Activated T-cell treated with anti-CD3 and anti-CD28 coated beads for 24 hours (primary cell): Measurements from ENCODE around the gene CELF2.

ENCODE experiments used
- DNase-seq: peaks from one replicate; pipeline ENCODE4 v3.0.0-alpha.2; 2020; ENCODE audit warnings: low read depth

The CELF2 gene

DNA sequence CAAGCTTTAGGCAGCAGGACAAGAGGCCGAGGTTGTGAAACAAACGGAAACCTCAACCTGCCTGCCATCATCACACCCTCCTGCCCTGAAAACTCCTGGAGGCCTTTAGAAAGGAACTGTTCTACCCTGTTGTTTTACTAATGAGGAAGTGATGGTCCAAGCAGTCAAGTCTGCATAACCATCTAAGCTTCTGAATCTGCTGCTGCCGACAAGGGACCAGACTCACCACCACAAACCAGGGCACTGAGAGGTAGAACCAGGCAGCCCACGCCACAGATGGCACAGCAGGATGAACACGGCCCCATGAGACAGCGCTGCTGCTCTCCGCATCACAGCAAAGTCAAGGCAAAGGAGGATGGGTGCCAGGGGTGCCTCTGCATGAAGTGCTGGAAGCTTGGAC, 209.4 kb downstream of the CELF2 start:
- DNase-seq, result no peak

DNA sequence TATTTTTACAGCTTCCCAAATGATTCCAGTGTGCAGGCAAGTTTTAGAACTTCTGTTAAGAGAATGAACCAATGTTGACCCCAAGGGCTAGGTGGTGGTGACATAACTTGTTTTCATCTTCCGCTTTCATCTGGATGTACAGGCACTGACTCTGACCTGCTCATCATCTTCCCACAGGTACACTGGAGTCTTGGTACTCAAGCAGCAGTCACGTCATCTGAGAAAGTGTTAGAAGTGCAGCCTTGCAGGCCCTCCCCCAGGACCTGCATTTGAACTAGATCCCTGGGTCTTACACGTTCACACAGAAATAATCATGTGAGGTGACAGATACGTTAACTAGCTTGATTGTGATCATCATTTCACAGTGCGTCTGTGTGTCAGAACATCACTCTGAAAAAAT, 212.2 kb downstream of the CELF2 start:
- DNase-seq, result no peak

DNA sequence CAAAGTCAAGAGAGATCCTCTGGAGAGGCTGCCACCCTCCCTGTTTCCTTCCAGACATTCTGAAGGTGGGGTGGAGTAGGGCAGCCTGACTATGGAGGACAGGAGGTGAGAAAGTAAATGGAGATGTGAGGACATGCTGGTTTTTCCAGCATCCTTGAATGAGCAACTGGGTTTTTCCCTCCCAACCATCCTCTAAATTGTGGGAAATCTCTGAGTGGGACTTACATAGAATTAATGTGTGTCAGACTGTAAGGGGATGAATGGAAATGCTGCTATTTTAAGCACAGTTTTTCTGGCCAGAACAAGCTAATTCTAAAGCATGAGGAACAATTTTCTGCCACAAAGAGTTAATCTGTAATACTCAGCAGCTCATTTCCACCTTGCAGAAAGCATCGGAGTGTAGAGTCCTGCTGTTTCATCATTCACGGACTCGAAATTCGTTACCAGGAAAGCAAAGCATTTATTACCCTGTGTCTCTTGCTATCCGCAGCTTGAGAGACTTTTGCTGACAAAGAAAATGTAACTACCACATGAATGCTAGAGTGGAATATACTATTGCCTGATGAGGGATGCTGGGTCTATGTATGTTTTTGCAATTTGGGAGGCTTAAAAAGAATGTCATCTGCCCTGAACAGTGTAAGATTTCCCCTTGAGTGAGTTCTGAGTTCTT, 213.0 kb downstream of the CELF2 start:
- no peak for DNase-seq

DNA sequence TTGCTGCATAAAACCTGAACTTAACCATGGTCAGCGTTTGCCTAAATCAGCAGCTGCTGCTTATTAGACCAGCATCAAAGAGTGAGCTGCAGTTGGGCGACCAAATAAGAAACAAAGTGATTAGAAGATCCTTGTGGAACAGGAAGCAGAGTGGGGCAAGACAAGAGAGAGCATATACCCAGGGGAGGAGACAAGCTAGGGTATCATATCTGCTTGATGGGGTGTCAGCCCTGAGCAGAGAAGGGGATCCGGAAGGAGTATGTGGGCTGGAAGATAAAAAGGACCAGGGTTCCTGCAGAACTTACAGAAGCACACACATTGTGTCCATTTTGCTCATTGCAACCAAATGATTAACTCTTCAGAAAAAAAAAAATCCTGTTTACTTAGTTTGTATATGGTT, 213.6 kb downstream of the CELF2 start:
- DNase-seq, result no peak

DNA sequence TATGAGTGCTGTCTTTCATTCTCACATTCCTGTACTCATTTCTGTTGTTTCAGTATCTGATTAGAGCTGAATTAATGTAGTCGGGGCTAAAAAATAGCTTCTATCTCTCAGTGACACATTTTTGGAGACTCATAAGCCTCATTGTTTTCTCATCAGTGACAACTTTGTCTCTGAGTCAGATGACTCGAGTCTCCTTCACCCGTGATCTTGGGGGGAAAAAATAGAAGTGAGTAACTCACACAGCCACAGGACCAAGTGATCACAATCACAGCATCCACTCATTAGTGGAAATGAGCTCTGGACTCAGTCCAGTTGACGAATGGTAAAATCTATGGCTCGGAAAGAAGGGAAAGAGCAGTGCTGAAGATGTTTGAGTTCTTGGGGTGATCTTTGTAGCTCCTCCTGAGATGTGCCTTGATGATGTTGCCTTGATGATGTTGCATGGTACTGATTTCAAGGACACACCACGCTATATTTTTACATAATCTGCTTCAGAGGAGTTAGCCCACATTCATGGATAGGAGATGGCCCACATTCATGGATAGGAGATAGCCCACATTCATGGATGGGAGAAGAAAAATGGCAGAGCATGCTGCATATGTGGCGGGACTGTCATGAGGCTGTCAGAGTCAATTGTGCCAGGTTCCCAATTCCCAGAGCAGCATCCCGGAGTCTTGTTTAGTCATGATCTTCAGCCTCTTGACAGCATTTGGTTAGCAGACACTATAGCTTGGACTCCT, 214.7 kb downstream of the CELF2 start:
- DNase-seq, result no peak

DNA sequence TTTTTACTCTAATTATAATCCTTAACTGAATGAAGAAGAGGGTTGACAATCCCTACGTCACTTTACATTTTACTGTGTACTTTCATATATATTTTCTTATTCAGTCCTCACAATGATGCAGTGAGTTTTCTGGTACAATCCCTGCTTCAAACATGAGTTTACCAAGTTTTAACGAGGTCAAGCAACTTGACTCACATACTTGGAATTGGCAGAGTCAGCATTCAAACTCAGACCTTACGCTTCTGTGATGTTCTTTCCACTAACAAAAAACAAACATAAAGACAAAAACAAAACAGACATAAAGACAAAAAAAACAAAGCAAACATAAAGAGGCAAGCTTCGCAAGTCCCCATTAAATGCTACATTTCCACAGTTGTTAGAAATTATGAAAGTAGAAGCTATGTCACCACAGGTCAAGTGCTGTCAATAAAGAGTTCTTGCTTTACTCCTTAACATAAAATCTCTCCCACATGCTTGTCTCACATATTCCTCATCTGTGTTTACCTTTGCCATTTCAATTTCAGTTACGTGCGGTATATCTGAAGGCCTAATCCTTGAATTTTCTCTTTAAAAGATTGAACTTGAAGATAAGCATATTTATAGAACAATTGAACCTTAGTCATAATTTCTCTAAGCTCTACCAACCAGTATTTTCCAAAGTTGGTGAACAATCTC, 217.3 kb downstream of the CELF2 start:
- DNase-seq, result no peak

DNA sequence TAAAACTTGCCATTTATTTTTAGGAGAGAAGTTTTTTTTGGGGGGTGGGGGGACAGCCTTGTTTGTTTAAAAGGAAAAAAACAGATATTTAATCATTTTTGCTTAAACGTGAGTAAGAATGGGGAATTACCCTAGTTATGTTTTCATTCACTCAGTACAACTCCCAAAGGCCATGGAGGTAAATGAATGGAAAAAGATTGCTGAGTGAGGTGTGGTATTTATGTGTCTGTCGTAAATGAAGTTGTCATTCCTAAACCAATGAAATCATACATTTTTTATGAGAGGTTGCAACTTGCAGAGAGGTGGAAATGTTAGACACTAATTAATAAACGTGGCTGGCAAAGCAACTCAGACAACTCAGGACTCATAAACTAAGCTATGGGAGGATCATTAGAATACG, 218.1 kb downstream of the CELF2 start:
- DNase-seq, result no peak

DNA sequence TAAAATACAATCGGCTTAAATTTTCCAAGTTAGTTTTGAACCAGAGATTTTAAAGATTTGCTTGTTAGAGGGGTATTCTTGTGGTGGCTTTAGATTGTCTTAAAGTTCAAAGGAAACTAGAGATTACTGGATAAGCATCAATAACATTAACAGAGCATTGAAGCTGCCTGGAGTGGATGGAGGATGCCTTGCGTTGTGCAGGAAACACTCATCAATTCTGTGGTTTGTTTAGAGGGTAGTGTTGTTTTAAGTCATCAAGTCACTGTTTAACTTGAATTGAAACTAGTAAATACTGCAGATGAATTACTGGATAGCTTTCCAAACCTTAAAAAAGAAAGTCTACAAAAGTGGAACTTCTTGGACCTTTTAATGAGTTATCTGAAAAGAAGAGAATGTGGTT, 218.6 kb downstream of the CELF2 start:
- DNase-seq, result no peak

DNA sequence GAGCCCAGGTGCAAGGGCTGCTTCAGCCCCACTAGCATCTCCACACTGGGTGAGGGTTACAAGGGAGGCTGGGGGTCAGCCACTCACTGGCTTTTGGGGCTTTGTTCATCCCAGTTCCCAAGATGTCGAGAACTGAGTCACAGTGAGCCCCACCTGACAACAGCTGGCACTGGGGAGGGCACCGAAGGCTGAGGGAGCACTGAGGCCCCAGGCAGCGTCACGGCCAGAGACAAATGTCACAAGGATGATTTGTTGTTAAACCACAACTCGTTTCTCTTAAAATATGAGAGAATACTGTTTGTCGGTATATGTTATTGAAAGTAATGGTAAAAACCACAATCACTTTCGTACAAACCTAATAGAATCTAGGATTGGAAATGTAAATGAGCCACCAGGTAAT, 219.9 kb downstream of the CELF2 start:
- no peak for DNase-seq

DNA sequence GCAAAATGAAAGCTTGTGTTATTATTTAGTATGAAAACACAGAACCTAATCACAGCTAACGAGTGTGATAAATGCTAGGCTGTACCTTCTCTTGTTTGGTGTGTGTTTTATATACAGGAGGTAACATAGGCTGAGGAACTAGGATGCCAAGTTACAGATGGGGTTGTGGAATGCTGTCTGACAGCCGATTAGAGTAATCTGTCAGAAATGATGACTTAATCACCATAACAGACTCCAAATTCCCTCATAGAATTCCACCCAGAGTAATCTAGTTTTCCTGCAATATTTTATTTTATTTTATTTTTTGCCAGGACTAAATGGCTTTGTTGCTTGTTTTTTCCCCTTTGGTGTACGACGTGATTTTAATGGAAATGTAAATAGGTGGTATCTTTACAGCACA, 221.2 kb downstream of the CELF2 start:
- no peak for DNase-seq

DNA sequence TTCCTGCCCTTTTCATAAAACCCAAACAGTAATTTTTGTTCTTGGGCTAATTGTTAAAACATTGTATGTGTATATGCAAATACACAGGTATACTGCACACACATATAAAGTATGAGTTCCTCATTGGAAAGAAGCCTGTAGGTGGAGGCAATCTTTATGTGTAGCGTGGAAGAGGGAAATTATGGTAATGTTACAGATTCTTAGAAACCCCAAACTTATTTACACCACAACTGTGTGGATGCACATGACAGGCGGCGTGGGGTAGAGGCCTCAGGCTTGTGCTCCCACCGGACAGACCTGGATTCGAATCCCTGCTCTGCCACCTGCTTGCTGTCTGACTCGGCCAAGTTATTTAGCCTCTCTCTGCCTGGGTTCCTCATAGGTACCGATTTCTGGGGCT, 223.0 kb downstream of the CELF2 start:
- no peak for DNase-seq

DNA sequence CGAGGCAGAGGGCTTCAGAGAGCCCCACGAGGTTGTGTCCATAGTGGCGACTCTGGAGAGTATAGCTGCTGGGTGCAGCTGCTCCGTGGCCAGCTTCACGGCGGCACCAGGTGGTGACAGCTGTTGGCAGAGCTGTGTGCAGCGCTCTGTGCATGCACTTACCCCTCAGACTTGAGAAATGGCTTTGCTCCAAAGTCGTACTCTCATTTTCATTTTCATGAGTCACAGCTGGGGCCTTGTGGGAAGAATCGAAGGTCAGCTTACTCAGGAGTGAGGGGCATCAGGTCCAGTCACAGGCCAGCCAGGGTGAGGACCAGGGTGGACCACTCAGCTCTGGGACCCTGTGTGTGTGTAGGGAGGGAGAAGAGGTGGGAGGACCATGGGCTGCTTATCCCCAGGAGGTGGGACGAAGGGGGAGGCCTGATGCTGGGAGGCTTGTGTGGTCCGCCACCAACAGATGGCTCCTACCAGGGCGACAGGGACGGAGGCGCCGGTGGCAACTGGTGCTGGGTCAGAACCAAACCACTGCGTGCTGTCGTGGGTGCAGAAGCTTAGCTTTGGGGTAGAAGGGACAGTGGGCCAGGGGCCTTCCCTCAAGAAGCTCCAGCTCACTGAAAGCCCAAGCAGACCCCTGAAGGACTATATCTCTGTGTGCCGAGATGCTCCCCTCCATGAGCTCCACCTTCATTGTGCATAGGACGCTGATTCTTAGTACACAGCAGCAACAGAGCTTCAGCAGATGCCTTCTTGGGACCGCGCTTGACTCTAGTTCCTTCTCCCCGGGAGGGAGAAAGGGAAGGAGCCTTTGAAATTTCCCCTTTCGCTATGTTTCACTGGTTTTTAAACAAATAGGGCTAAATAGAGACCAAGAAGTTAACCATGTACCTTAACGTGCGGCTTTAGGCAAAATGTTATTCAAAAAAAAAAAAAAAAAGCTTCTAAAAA, 225.0 kb downstream of the CELF2 start:
- no peak for DNase-seq

DNA sequence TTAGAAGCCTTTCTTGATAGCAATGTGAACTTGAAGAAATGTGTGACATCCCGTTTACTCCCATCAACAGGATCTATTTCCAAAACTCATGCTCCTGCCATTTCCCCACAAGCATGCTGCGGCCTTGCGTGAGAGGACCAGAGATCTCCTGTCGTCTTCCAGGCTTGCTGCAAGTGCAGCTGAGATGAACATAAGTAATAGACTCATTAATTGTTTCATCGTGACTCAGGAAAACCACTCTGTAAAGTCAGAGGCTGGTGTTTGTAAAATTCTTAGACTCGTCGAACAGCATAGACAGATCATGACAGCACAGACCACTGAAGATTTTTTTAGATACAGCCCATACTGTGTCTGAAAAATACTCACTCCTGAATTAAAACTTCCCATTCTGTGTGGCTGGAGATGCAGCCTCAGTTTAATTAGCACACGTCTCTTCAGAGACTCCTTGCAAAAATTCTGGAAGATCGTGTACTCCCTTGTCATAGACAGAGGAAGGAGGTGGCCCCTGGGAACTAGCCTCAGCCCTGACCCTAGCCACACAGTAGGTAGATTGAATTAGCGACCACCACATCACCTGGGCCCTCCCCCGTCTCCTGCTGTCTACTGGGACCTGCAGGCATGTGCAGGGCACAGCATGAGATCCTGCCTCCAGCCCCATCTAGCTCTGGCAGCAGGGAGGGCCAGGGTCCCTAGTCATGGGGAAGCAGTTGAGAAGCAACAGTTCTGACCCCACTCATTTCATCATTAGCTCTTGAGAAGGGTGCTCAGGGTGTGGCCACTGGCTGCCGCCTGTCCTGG, 226.0 kb downstream of the CELF2 start:
- no peak for DNase-seq

DNA sequence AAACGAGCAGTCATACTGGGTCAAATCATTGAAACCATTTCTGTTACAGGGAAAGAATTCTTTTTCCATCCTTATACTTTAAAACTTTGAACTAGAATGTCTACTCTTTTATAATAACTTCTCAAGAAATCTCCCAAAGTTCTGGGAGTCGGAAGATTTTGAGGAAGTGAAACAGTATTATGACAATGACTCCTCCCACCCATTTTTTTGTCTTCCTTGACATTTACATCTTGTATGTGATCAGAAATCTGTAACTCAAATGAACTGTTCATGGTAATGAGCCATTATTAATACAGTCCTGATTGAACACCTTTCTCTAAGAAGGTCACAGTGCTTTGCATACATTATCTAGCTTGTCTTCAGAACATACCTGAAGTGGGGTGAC, 227.4 kb downstream of the CELF2 start:
- no peak for DNase-seq

DNA sequence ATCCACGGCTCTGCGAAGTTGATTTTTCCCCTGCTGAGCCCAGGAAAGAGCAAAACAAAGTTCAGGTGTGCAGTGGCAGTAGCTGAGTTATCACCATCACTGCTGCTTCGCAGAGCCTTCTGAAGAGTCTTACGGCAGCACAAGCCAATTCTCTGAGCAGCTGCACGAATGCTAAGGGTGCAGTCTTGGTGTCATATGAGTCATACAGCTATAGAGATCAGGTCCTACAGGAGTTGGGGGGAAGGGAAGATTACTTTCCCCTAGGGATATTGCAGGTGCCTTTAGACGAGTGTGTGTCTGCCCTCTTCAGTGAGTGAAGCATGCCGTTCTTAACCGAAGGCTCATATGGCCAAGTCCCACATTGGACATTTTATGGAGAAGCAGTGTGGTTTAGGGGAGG, 227.8 kb downstream of the CELF2 start:
- DNase-seq, result no peak

DNA sequence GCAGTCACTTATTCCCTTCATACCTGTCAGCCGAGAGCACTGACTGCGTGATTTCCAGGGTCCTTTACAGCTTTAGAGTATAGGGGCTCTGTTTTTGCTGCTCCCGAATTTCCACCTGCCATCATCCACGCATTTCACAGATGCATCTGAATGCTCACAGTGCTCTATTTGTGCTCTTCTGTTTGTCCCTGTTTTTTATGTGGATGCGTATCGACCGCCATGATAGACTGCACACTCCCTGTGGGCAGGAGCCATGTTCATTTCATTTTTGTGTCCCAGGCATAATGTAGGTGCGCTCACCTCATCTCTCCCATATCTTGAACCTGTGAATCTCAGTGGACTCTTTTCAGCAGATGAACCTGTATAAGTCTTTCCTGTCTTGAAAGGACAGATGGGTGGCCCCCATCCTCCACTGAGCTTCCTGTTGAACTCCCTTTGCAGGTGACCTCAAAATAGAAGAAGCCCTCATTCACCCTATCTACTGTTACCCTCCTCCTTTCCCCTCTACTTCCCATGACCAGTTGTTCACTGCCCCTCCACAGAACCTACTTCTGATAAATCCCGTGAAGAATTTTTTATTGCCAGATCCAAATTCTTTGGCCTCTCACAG, 228.4 kb downstream of the CELF2 start:
- no peak for DNase-seq

DNA sequence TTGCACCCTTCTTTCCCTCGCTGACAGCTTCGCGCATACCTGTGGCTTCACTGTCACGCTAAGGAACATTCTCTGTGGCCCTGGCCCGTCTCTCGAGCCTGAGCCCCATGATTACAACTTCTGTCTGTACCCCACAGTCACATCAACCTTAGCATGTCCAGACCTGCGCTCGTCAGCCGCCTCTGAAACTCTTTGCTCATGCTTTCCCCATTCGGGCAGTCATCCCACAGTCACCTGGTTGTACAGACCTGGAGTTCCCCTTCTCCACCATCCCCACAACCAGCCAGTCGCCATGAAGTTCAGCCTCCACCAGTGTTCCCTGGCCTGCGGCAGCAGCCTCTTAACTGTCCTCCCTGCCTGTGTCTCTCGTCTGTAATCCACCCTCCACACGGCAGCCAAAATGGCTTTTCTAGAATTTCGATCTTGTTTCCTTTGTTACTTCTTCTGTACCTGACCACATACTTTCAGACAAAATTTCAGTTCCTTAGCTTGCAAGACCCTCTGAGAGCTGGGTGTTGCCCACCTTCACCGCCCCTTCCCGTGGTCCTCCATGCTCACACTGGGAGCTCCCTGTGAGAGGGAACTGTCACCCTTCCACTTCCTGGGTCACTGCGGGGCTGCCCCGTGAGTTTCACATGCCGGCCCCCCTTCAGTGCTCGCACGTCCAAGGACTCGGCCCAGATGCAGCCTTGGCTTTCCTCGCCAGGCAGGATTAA, 229.2 kb downstream of the CELF2 start:
- no peak for DNase-seq

DNA sequence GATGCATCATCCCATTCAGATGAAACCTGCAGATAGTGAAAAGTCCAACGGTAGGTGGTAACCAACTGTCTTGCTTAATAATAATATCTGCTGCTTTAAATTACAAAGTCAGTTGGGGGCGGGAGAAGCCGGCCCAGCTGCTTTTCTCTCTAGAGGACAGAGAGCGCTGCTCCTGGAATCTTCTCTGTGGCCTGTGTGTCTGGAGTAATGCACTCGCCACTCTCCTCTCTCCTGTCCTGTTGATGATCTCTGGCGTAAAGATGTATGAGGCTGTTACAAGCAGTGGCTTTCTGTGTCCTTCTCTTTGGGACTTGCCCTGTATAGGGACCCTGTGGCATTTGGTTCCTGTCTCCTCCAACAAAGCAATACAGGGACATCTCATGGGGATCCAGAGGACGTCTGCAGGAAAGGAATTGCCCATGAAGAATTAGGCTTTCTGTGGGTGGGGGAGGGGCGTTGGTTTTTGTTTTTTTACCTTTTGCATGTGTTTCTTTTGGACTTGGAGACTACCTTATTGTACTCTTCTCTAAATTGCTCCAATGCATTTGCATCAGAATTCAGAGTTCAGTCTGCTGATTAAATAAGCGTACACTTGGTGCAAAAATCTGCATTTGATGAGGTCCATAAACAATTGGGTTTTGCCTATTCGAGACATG, 231.6 kb downstream of the CELF2 start:
- DNase-seq, result no peak

DNA sequence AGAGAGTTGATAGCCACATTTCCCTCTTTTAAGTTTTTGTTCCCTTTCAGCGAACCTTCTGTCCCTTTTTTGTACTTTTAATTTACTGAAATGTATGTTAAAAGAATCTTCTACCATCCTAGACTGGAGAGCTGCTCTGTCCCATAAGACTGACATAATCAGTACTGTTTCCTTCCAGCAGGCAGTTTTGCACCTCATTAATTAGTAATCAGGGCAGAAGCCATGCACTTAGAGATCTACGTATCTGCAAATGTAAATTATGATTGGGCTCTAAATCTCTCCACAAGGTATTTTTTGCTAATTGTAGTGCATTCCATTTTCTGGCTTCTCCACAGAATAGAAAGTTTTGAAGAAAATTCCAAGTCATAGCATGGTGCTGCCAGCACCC, 232.1 kb downstream of the CELF2 start:
- no peak for DNase-seq

DNA sequence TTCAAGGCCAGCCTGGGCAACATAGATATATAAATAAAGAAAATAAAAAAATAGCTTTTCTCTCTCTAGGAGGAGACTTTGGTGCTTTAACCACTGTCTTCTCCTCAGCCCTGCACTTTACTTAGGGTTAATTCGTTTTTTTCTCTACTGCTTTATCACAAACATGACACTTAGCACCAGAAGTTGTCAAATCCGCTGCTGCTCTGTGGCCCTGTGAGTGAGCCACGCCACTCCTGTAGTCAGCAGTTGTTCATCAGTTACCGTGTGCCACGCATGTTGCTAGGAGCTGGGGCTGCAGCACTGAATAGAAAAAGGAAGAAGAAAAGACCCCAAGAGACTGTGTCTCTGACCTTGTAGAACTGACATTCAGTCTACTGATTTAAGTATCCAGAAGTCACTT, 232.6 kb downstream of the CELF2 start:
- DNase-seq, result no peak
